ENCODE results near the gene RBM20.
"Not testable (repeated sequence)": the region's sequence is repeated elsewhere in the genome, so short reads cannot be mapped to it uniquely, and the experiment has no call there.

The RBM20 gene

DNA sequence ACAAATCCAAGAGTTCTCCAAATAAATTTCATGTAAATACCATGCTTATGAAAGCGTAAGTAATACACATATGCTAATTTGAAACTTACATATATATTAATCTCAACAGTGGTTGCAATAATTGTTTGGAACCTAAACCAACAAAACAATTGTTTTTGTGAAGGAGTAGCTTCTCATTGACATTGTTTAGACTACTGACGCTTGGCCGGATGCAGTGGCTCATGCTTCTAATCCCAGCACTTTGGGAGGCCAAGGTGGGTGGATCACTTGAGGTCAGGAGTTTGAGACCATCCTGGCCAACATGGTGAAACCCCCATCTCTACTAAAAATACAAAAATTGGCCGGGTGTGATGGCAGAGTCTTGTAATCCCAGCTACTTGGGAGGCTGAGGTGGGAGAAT is 61.5 kb downstream of the RBM20 start:
- not testable (repeated sequence) for DNase-seq (ENCODE audit: low spot score)

DNA sequence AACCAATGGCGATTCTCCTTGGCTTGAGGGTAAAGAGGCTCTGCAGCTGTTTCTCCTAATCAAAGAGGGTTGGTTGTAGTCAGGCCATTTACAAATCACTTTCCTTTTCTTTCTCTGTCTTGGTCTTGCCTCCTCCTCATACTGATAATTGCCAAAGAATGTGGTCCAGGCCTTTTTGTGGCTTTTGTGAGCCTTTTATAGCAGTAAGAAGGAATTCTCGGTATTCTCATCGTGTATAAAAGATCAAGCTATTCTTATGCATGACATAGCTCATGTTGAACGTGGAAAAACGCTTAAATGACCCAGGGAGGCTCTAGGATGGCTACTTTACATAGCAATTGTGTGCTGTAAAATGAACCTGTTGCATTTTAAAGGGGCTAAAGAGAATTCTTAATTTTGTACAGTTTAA is 62.6 kb downstream of the RBM20 start:
- no peak for DNase-seq (ENCODE audit: low spot score)

DNA sequence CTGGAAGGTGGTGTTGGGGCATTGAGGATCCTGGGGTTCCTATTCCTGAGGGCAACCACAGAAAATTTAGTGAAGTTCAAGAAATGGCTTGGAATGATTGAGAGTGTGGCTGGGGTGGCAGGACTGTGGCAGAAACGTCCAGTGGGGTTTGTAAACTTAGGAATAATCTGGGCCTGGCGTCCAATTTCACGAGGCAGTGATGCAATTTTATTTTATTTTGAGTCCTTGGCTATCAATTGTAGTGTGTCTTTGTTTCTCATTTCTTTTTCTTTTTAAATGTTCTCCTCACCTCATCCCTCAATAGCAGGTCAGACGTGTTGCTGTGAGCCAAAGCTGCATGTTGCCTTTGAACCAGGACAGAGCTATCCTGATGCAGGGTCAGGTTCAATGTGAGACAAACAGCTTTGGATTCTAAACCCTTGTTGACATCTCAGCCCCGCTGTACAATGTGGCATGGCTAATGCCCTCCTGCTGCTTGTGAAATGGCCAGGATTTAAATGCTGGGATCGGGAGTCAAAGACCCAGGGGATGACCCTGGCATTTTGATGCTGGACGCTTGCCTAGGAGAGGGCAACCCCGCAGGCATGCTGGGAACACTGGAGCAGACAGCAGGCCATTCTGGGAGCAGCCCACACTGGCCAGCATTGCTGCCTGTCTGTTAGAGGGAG is 64.8 kb downstream of the RBM20 start:
- no peak for DNase-seq (ENCODE audit: low spot score)

DNA sequence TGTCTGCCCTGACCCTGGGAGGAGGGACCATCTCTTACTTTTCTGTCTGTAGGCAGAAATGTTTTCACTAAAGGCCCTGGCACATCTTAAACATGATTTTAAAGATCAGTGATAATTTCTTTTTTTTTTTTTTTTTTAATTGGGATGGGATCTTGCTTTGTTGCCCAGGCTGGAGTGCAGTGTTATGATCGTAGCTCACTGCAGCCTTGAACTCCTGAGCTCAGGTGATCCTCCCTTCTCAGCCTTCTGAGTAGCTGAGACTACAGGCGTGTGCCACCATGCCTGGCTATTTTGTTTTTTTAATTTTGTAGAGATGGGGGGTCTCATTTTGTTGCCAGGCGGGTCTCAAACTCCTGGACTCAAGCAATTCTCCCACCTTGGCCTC is 65.3 kb downstream of the RBM20 start:
- no peak for DNase-seq (ENCODE audit: low spot score)

DNA sequence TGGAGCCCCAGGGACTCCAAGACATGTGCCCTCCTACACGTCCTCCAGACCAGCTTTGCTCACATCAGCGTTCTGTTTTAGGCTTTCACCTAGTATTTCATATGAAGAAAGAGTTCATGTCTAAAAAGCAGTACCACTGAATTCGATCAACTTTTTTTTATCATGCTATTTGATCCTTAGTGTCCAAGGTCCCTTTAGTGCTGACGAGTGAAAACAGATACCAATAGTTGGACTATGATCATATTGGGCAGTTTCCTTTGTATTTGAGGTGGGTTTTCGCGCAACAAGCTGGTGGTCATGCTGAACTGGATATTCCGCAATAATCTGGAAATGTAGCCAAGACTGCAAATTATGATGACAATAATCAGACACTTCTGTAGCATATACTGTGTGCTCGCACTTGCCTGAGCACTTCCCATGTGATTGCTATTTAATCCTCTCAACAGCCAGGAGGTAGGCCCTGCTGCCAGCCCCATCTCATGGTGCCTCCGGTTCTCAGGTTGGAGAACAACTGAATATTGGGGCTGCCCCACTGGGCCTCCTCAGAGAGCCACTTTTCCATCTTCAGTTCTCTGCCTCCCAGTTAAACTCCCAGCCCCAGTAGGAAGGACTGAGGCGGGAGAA is 65.9 kb downstream of the RBM20 start:
- DNase-seq (ENCODE audit: low spot score) = no peak

DNA sequence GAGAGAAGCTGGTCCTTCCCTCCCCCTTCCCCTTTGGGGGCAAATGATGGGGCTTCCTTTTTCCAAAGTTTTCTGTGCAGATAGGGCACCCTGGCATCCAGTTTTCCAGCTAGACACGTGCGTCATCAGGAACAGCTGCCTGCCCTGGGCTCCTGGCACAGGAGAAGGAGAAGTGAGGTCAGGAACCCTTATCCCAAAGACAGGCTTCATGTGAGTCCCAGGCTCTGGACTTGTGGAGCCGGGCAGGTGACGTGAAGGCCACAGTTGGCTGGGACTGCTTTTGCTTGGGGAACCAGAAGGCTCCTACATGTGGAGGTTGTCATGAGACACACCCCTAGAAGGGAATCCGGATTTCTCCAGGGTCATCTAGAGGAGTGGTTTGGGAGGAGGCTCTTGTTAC is 66.5 kb downstream of the RBM20 start:
- DNase-seq (ENCODE audit: low spot score) = no peak

DNA sequence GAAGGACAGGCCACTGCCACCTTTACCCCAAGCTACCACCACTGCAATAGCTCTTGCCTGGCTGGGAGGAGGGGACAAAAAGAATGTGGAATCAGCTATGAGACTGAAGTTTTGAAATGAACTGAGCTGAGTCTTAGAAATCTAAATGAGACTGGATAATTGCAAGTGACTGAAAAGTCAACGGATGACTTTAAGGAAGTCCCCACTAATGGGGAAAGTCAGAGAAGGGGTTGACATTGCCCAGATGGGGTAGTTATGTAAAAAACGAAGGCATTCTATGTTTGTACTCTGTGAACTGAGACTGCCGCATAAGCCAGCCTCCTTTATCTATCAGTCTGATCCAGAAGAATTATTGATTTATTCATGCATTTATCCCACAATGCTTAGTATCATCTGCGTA is 67.2 kb downstream of the RBM20 start:
- no peak for DNase-seq (ENCODE audit: low spot score)

DNA sequence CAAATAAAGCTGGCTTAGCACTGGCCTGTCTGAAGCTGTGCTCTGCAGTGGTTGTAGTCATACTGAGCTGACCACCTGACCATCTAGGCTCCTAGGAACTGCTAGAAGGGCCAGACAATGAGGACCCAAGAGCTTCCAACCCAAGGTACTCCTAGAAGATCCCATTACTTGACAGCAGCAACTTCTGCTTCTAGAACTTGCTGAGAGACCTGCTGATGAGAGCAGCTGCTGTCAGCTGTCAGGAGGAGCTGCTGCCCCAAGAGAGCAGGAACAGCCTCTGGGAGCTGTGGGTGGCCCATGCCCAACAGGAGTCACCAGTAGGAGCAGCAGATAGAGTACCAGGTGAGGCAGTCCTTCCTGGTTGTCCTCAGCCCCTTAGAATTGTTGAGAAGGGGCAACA is 70.2 kb downstream of the RBM20 start:
- no peak for DNase-seq (ENCODE audit: low spot score)

DNA sequence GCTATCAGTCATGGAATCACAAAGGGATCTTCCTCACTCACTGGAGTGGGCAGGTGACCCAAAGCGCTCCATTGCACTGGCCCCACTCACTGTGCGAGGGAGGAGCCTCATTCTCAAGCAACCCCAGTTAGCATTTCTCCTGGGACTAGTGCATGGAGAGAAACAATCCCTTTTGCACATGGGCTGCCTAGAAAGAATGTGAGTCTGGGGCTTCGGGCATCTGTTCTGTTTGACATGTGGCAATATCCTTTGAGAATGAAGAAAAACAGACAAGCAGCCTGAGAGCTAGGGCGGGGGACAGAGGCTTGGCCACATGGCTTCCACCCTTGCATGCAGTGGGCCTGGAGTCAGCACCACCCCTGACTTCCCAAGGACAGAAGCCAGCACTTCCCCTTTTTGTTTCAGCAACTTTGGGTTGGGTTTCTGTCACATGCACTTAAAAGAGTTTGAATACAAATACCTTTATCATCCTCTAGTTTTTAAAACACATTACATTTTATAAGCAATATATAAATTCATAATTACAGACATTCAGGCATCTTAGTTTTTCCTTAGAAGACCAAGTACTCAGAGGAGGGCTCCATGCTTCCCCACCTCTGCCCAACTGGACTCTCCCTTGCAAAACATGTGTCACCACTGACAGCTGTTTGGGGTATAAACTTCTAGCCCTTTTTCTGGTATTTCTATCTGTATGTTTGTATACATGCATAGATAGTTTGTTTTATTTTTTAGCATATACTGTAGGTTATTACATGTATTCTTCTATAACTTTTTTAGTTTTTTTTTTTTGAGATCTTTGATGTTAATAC is 73.8 kb downstream of the RBM20 start:
- no peak for DNase-seq (ENCODE audit: low spot score)

DNA sequence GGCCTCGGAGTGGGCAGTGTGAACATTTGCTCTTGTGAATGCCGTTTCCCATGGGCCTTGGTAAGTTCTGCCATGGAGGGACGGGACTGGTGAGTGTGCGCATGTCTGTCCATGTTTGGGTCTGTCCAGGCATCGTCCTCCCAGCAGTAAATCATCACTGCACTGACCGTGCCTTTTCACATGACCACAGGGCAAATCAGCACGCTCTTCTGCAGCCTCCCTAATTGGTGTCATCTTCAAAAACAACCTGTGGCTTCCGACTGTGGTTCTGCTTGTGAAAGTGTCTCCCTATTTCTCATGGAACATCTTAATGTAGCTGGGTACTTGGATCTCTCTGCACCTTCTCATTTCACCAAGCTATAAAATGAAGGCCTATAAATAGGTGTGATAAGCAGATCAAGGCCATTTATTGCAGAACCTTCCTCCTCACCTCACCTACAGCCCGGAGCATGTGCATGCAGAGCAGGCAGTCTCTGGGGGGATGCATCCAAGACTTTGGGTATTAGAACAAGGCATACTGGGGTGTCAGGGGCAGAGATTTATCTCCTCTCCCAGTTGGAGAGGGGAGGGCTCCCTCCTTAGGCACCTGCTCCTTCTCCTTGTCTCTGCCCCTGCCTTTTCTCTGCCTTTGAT is 77.4 kb downstream of the RBM20 start:
- DNase-seq (ENCODE audit: low spot score) = no peak

DNA sequence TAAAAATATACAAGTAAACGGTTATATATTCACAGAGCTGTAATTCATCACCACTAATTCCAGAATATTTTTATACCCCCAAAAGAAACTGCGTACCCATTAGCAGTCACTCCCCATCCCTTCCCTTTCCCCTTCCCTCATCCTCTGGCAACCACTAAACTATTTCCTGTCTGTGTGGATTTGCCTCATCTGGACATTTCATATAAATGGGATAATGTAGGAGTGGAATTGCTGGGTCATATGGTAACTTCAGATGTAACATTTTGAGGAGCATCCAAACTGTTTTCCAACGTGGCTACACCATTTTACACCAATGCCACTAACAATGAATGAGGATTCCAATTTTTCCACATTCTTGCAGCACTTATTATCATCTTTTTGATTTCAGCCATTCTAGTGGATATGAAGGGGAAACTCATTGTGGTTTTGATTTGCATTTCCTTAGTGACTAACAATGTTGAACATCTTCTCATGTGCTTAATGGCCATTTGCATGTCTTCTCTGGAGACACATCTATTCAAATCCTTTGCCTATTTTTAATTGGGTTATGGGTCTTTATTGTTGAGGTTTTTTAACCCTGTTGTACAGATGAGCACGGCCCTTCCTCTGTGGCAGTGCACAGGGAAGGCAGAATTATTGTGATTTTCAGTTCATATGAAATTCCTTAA is 79.2 kb downstream of the RBM20 start:
- DNase-seq (ENCODE audit: low spot score) = no peak

DNA sequence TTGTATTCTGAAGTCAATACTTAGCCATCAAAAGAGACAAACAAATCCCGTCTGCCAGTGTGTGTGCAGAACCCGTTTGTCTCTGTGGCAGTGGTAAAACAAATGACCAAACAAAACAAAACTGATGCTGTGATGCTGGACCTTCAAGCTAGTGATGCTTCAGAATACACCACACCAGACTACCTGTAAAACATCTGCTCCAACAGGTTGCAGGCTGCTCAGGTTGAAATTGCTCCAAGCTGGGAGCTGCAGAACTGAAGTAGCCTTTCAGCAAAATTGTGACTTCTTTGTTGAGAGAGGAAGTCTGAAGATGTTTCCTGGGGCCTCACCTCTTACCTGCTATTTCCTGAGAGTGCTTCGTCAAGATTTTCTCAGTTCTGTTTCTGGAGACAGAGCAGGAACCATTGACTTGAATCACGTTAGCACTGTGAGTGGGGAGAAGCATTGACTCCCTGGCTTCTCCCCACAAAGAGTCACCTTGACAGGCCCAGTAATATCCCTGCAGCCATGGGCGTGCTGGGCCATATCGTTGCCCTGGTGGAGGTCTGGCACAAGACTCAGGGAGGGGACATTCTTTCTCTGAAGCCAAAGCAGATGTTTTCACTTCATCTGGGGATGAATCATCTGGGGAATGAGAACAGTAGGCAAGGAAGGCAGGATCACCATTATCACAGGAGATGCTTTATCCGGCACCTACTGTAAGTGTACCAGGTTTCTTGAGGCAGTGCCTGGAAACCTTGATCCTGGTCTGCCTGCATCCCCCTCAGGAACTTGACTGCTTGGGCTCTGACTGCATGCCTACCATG is 80.2 kb downstream of the RBM20 start:
- DNase-seq (ENCODE audit: low spot score) = no peak

DNA sequence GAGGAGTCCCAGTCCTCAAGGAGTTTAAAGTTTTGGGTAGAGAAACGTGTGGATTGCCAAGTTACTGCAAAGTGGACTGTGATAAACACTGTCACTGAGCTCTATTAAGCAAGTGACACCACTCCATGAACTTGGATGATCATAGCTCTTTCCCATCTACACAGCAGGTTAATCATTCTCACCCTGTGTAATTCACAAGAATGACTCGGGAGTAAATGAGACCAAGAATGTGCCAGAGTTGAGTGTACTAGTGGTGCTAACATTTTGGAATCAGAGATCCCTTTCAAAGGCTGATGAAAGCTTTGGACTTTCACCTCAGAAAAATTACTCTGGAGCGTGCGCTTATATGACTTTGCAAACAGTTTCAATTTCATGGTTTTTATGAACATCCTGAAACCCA is 80.8 kb downstream of the RBM20 start:
- no peak for DNase-seq (ENCODE audit: low spot score)

DNA sequence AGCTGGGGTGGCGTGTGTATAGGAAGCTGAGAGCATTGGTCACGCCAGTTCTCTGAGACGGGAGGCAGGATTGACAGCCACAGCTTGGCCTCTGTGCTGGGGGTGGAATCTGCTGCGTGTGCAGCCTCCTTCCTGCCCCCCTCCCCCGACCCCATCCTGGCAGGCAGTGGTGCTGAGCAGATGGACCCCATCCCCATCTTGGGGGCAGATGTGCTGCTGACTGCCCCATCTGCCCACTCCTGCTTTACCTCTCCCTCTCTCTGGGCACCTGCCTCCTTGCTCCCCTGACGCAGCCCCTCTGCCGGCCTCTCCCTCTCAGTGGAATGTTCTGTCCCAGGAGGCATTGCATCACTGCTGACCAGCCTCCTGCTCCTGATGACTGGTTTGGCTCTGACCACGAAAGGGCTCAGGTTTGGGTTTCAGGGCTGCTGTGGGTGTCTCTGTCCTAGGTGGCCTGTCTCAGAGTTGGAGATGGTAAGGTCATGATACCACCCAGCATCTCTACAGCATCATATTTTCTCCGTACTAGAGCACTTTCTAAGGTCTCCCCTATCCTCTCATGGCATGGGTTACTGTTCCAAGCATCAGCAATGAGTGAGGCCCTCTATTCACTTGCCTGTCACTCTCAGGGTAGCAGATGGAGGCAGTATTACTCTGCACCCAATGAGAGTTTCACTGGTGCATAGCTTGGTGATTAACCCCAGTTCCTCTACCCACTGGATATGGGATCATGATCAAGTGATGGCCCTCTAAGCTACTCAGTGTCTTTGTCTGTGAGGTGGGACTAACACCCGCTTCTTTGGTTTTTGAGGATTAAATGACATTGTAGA is 81.9 kb downstream of the RBM20 start:
- no peak for DNase-seq (ENCODE audit: low spot score)

DNA sequence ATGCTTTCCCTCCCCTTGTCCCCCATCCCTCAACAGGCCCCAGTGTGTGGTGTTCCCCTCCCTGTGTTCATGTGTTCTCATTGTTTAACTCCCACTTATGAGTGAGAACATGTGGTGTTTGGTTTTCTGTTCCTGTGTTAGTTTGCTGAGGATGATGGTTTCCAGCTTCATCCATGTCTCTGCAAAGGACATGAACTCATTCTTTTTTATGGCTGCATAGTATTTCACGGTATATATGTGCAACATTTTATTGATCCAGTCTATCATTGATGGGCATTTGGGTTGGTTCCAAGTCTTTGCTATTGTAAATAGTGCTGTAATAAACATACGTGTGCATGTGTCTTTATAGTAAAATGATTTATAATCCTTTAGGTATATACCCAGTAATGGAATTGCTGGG is 83.6 kb downstream of the RBM20 start:
- not testable (repeated sequence) for DNase-seq (ENCODE audit: low spot score)

DNA sequence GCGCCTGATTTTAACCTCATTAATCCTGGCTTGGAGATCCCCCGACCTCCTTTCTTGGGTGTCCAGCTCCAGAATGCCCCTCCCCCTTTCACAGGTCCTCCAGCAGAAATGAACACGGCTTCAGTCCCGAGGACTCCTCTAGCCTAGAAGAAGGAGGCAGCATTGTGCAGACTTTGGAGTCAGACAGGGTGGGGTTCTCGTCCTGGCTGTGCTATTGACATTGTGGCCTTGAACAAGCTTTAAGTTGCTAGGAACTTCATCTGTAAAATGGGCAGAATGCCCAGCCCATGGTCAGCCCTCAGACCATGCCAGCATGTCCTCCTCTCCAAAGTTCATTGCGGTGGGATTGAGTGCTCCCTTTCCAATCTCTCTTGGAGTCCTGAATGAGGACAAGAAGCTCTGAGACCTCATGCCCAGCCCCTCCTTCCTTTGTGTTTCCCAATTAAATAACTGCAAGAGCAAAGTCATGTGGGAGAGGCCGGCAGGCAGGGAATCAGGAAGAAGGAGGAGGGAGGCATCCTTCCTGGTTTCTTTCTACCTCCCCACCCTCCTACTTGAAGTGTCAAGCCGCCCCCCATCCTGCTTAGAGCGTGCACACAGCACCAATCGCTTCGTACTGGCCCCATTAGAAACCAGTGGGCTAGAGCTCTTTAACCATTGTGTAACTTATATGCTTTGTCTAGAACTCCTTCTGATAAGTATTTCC is 86.4 kb downstream of the RBM20 start:
- no peak for DNase-seq (ENCODE audit: low spot score)

DNA sequence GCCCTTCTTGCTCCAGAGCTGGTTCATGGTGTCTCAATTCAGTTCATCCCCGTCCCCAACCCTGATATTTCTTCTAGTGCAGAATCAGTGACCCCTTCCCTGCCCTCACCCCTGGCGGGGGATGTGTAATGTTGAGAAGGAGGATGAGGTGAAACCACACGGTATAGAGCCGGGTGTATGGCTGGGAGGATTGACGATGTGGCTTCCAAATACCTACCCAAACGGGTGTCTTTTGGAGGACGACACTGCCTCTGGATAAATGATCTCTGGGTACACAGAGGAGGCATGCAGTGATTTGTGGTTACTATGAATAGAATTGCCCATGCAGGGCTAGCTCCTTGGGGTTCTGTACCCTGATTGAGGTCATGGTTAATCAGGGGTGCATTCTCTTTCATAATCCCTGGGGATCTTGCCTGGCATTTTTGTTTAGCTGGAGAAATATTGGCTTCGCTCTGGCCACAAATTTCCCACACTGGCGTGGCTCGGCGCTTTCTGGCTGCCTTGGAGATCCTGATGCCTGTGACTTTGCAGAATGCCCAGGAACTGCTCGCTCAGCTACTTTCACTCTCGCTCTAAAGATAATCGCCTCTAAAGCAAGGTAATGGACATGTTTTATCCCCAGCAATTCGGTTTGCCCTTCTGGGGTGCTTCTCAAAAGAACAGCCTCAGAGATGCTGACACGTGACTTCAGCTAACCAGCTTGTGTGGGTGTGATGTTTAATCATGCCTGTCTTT is 89.2 kb downstream of the RBM20 start:
- no peak for DNase-seq (ENCODE audit: low spot score)

DNA sequence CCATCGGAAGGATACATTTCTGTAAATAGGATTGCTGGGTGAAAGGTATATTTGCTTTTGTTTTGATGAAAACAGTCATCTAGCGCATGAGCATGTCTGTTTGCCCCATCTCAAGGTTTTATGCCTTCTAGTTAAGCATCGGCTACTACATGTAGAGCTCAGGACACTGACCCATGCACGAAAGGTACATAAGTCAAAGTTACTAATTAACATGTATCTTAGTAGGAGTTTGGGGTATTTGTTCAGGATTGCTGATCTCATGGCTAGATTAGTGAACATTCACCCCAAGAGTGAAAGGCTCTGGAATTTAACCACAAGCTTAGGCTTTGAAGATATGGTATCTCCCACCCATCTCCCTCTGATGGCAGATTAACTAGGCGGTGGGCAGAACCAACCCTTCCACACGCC is 91.5 kb downstream of the RBM20 start:
- DNase-seq (ENCODE audit: low spot score) = no peak
